Spleen (tissue), 11 donors: ENCODE measurements around the gene MCF2L. TPM values are rescaled to one million over a fixed set of nuclear protein-coding genes. Genes with fewer than 3 reads are reported as not detected.

Experiments used
- DNase-seq: peaks from one replicate; pipeline ENCODE4 v3.0.0-alpha.2; 2020
- H3K27ac ChIP-seq, 8 donors: fragments of 200-600 bp; sonication (generic) in 7 of 8; 1 replicate in 4 of 8; 2 replicates in 4 of 8; pipeline versions ENCODE4 v1.5.0 to v1.8.0; 2016 to 2021; ENCODE audit warnings: inconsistent platforms in 4 of 8, mild to moderate bottlenecking in 4 of 8, moderate library complexity in 1 of 8
- H3K27me3 ChIP-seq, 7 donors: fragments of 200-600 bp; sonication (generic) in 6 of 7; replicated peaks in 1 of 7; 1 replicate in 4 of 7; 2 replicates in 3 of 7; pipeline versions ENCODE4 v1.5.0 to v1.8.0; 2016 to 2021; ENCODE audit warnings: inconsistent platforms in 3 of 7, mild to moderate bottlenecking in 1 of 7
- H3K36me3 ChIP-seq, 6 donors: fragments of 200-600 bp; sonication (generic) in 5 of 6; 1 replicate in 4 of 6; 2 replicates in 2 of 6; pipeline versions ENCODE4 v1.5.0 to v1.8.0; 2016 to 2021; ENCODE audit warnings: inconsistent platforms in 2 of 6
- H3K4me1 ChIP-seq, 6 donors: fragments of 200-600 bp; sonication (generic) in 5 of 6; 1 replicate in 3 of 6; 2 replicates in 3 of 6; pipeline versions ENCODE4 v1.5.0 to v1.8.0; 2016 to 2021; ENCODE audit warnings: inconsistent platforms in 3 of 6
- H3K4me3 ChIP-seq, 8 donors: fragments of 200-600 bp; sonication (generic) in 7 of 8; 1 replicate in 4 of 8; 2 replicates in 4 of 8; pipeline versions ENCODE4 v1.5.0 to v1.8.0; 2016 to 2021; ENCODE audit warnings: inconsistent platforms in 4 of 8, mild to moderate bottlenecking in 4 of 8, moderate library complexity in 2 of 8
- H3K9me3 ChIP-seq, 8 donors: fragments of 200-600 bp; sonication (generic) in 7 of 8; 1 replicate in 4 of 8; 2 replicates in 4 of 8; pipeline versions ENCODE4 v1.5.0 to v1.8.0; 2016 to 2021; ENCODE audit warnings: inconsistent platforms in 4 of 8
- CTCF ChIP-seq, 11 experiments: fragments of 200-600 bp in 7 of 11; fragments of 450-650 bp in 4 of 11; sonication (generic) in 4 of 11; IDR thresholded peaks in 8 of 11; conservative IDR thresholded peaks in 3 of 11; 1 replicate in 7 of 11; 2 replicates in 4 of 11; pipeline versions ENCODE4 v1.4.0 to v1.8.0; 2016 to 2021; ENCODE audit warnings: antibody characterized with exemption in 11 of 11, inconsistent platforms in 4 of 11, mild to moderate bottlenecking in 1 of 11
- POLR2A ChIP-seq, 3 donors: fragments of 450-650 bp; IDR thresholded peaks; one replicate each; pipeline ENCODE4 v1.5.1; 2017; ENCODE audit warnings: antibody characterized with exemption in 3 of 3, mild to moderate bottlenecking in 1 of 3
- POLR2AphosphoS5 ChIP-seq, 3 donors: sonication (generic); formaldehyde crosslinking; IDR thresholded peaks; one replicate each; pipeline ENCODE4 v1.5.1; 2017; ENCODE audit warnings: antibody characterized with exemption in 3 of 3
- WGBS, 5 donors: extraction: QIAGEN DNeasy Blood & Tissue Kit in 3 of 5; methylation state at CpG; one replicate each; pipeline versions ENCODE4 v1.1.5 to v1.1.7; 2013 to 2018; 5-methylcytosine and 5-hydroxymethylcytosine counted together
- intact Hi-C: fragments of 100-400 bp; cut with DNase I; formaldehyde crosslinking; loops from one replicate; pipeline ENCODE4 v1.15.0; 2023; ENCODE audit warnings: low total_unique reads
- polyA plus RNA-seq, 3 donors: library from polyadenylated mRNA; stranded (reverse); fragments of 200-250 nt; gene quantifications; one replicate each; pipeline ENCODE4 v1.2.1, GENCODE V29; 2013
- total RNA-seq, 7 donors: library from RNA; depleted of rRNA in 3 of 7; stranded (reverse); fragments of >200 nt in 3 of 7; fragmentation: NEBNext Ultra II Directional in 4 of 7; extraction: Animal tissue kit (Norgen Biotek cat#: 25700) in 4 of 7; gene quantifications; one replicate each; pipeline versions ENCODE4 v1.1.0 to v1.2.1, GENCODE V29; 2016 to 2021
- donor health status: healthy with polysubstance abuse.
- donor health status: DM: no; HTN: no; CAD: no; lungs with moderate emphysema.
- donor health status: DM: no; HTN: no; CAD: no.
- donor health status: Bipolar disorder and iron deficiency.
- donor health status: healthy.
- donor health status: DM: no; HTN: no; CAD: no.
- donor health status: DM: yes; HTN: yes; CAD: no.

MCF2L gene
- total and polyA plus RNA-seq, 10 donors = 4.3 to 21.4 (median 13.0) TPM

DNA sequence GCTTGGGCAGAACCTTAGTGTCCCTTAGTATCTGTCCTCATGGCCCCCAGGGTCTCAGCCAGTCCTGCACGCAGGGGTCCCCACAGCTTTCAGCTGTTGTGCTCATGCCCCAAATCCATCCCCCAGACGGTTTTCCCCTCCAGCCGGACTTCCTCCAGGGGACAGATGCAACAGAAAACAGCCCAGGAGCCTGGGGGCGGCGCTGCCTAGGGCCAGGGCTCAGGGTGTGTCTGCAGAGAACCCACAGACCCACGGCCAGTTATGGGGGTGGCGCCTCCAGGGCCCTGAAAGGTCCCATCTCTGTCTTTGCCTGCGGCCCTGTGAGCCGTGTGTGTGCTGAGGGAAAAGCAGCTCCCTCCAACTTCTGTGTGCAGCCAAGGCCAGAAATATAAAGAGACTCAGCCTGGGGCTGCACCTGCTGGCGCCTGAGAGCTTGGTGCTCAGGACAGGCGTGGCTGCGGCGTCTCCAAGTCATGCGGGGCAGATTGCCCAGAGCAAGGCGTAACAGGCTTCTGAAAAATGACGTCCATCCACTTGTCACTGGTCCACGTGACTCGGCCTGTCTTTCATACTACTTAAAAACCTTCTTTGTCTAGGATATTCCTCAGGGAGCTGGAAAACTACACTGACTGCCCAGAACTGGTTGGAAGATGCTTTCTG is 114.5 kb downstream of the MCF2L start:
- no peaks in the 10 kb centered on the region for H3K9me3 ChIP-seq
- DNase-seq = peak; percentile 48
- H3K27ac ChIP-seq = no peak overlapping the region
- no peaks in the 10 kb centered on the region for H3K27me3 ChIP-seq
- H3K4me3 ChIP-seq = no peak overlapping the region
- TF ChIP-seq POLR2AphosphoS5 (IDR thresholded peaks at IDR 0.05) (no peak), POLR2A (IDR thresholded peaks at IDR 0.05) (no peak), CTCF (IDR thresholded peaks at IDR 0.05 in 8 of 11, conservative IDR thresholded peaks at IDR 0.05 in 3 of 11) (no peak)
- intact Hi-C loops = no loop called here
- WGBS, 5 donors = 69 to 87% (median 82%) methylated on average over 18 of the region's 18 CpGs
- H3K36me3 ChIP-seq = peaks cover 0 to 21% (median 5%) of the 10 kb centered on the region in 6 donors
- H3K4me1 ChIP-seq = peaks cover 0 to 10% (median 3%) of the 10 kb centered on the region in 6 donors

GRCh38 chr13:113084094-113084942 is 115.3 kb downstream of the MCF2L start:
- Histone ChIP-seq H3K27me3 (no peaks in the 10 kb centered on the region), H3K9me3 (no peaks in the 10 kb centered on the region), H3K36me3 (peaks cover 0 to 20% (median 6%) of the 10 kb centered on the region in 6 donors), H3K27ac (no peak overlapping the region), H3K4me1 (peaks cover 0 to 3% (median under 1%) of the 10 kb centered on the region in 6 donors), H3K4me3 (no peak overlapping the region)
- TF ChIP-seq POLR2AphosphoS5 (IDR thresholded peaks at IDR 0.05) (no peak), CTCF (IDR thresholded peaks at IDR 0.05 in 8 of 11, conservative IDR thresholded peaks at IDR 0.05 in 3 of 11) (no peak), POLR2A (IDR thresholded peaks at IDR 0.05) (no peak)
- 89 to 94% (median 93%) methylated on average over 16 to 25 of the region's 25 CpGs for WGBS, 5 donors
- DNase-seq = peak; percentile 59
- intact Hi-C loops = no loop called here

GRCh38 chr13:113084943-113085540 is 116.0 kb downstream of the MCF2L start:
- DNase-seq = peak; percentile 66
- 88 to 92% (median 89%) methylated on average over 15 to 24 of the region's 24 CpGs for WGBS, 5 donors
- no peaks in the 10 kb centered on the region for H3K4me1 ChIP-seq
- no peak overlapping the region for H3K27ac ChIP-seq
- peaks cover 0 to 27% (median 6%) of the 10 kb centered on the region in 6 donors for H3K36me3 ChIP-seq
- no peak overlapping the region for H3K4me3 ChIP-seq
- no peaks in the 10 kb centered on the region for H3K27me3 ChIP-seq
- intact Hi-C loops = no loop called here
- no peaks in the 10 kb centered on the region for H3K9me3 ChIP-seq
- TF ChIP-seq CTCF (IDR thresholded peaks at IDR 0.05 in 8 of 11, conservative IDR thresholded peaks at IDR 0.05 in 3 of 11) (no peak), POLR2A (IDR thresholded peaks at IDR 0.05) (no peak), POLR2AphosphoS5 (IDR thresholded peaks at IDR 0.05) (no peak)
